ENCODE data around the gene CFAP77.

DNA sequence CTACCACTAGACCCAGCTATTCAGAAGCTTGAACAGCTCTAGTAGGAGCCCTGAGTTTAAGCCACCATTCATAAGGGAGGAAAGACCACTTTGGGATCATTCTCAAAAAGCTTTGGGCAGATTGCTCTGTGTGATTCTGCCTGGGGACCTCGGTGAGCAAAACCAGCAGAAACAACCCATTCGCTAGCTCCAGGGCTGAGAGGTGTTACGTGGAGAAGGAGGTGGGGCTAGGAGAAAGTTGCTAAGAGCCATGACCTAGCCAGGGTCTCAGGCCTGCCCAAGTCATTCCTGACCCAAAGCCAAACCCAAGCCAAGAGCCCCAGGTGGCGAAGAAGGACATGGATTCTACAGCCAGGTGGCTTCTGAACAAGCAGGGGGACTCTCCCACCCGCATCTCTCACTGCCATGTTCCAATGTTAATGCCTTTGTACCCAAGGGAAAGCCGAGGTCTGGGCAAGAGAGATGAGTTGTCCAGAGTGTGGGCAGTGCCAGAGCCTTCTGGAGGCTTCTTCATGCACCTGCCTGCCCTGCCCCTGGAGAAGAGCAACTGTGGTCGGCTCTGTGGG lies 168.4 kb downstream of the CFAP77 start:
- TF ChIP-seq EZH2 (IDR thresholded peaks at IDR 0.05; ENCODE audit: insufficient read depth, low read length) = no peak
- TF ChIP-seq CTCF (IDR thresholded peaks at IDR 0.05; ENCODE audit: insufficient read depth, low read depth, low read length) = no peak
